WTC11 (cell line): Measurements from ENCODE around the gene FOXO3. TPM values are rescaled to one million over a fixed set of nuclear protein-coding genes. Genes with fewer than 3 reads are reported as not detected.

ENCODE experiments used
- ATAC-seq: fragments of 200-7000 bp; cut with Tn5 transposase; 2 replicates; pipeline ENCODE4 v1.10.0; 2021; ENCODE audit warnings: mild to moderate bottlenecking, moderate library complexity
- CTCF ChIA-PET: fragments of 300-600 bp; sonication (Branson Sonifier 250); formaldehyde crosslinking; loops from one replicate; lab custom pipeline; 2021; ENCODE audit warnings: antibody characterized with exemption; lab: Charles Lee
- POLR2A ChIA-PET: fragments of 350-600 bp; sonication (Branson Sonifier 250); formaldehyde crosslinking; loops from one replicate; lab custom pipeline; 2021; ENCODE audit warnings: antibody characterized with exemption; lab: Charles Lee
- DNase-seq: peaks from one replicate; pipeline ENCODE4 v3.0.0; 2021; ENCODE audit warnings: low spot score
- H3K27ac Mint-ChIP-seq: 2 replicates; pipeline ENCODE4 v1.8.0; 2021; ENCODE audit warnings: mixed read lengths
- H3K27me3 Mint-ChIP-seq: 2 replicates; pipeline ENCODE4 v1.8.0; 2021; ENCODE audit warnings: low read depth, mild to moderate bottlenecking, moderate library complexity, mixed read lengths
- H3K36me3 Mint-ChIP-seq: 2 replicates; pipeline ENCODE4 v1.8.0; 2021; ENCODE audit warnings: mixed read lengths
- H3K4me1 Mint-ChIP-seq: 2 replicates; pipeline ENCODE4 v1.8.0; 2022; ENCODE audit warnings: mixed read lengths
- H3K4me3 Mint-ChIP-seq: 2 replicates; pipeline ENCODE4 v1.8.0; 2021; ENCODE audit warnings: mild to moderate bottlenecking, moderate library complexity, mixed read lengths
- H3K9me3 Mint-ChIP-seq: 2 replicates; pipeline ENCODE4 v1.8.0; 2021; ENCODE audit warnings: mixed read lengths
- ARID4B ChIP-seq: sonication (generic); formaldehyde crosslinking; IDR thresholded peaks from 2 replicates; pipeline ENCODE4 v1.8.0; 2023; ENCODE audit warnings: missing genetic modification reagents, mild to moderate bottlenecking, borderline replicate concordance
- ATF1 ChIP-seq: sonication (generic); formaldehyde crosslinking; IDR thresholded peaks from 2 replicates; pipeline ENCODE4 v1.8.1; 2023; ENCODE audit warnings: mild to moderate bottlenecking, moderate library complexity, missing genetic modification reagents
- ELF4 ChIP-seq: sonication (generic); formaldehyde crosslinking; IDR thresholded peaks from 2 replicates; pipeline ENCODE4 v1.8.1; 2022; ENCODE audit warnings: low read depth, mild to moderate bottlenecking, moderate library complexity, missing genetic modification reagents
- IRF2 ChIP-seq: sonication (generic); formaldehyde crosslinking; IDR thresholded peaks from 2 replicates; pipeline ENCODE4 v1.8.0; 2022; ENCODE audit warnings: low read depth, missing genetic modification reagents, borderline replicate concordance
- JUN ChIP-seq: sonication (generic); formaldehyde crosslinking; IDR thresholded peaks from 2 replicates; pipeline ENCODE4 v1.8.0; 2023; ENCODE audit warnings: mild to moderate bottlenecking, missing genetic modification reagents
- MAX ChIP-seq: sonication (generic); formaldehyde crosslinking; IDR thresholded peaks from 2 replicates; pipeline ENCODE4 v1.8.0; 2022; ENCODE audit warnings: mild to moderate bottlenecking, missing genetic modification reagents
- NR2C2 ChIP-seq: sonication (generic); formaldehyde crosslinking; IDR thresholded peaks from 2 replicates; pipeline ENCODE4 v1.8.0; 2022; ENCODE audit warnings: mild to moderate bottlenecking, missing genetic modification reagents
- NR3C1 ChIP-seq: sonication (generic); formaldehyde crosslinking; conservative IDR thresholded peaks from 2 replicates; pipeline ENCODE4 v1.8.1; 2023; ENCODE audit warnings: low read depth, mild to moderate bottlenecking, missing genetic modification reagents
- PRRX2 ChIP-seq: fragments of 250-450 bp; sonication (Bioruptor Pico); IDR thresholded peaks from 2 replicates; pipeline ENCODE4 v1.8.0; 2021; ENCODE audit warnings: mild to moderate bottlenecking
- RORB ChIP-seq: fragments of 250-450 bp; sonication (Bioruptor Pico); IDR thresholded peaks from 2 replicates; pipeline ENCODE4 v1.9.0; 2021; ENCODE audit warnings: mild to moderate bottlenecking
- SMAD3 ChIP-seq: sonication (generic); formaldehyde crosslinking; IDR thresholded peaks from 2 replicates; pipeline ENCODE4 v1.8.0; 2022; ENCODE audit warnings: missing genetic modification reagents, mild to moderate bottlenecking, borderline replicate concordance
- SOX15 ChIP-seq: fragments of 250-450 bp; sonication (Bioruptor Pico); IDR thresholded peaks from 2 replicates; pipeline ENCODE4 v1.9.0; 2021; ENCODE audit warnings: mild to moderate bottlenecking
- TEAD1 ChIP-seq: sonication (generic); formaldehyde crosslinking; IDR thresholded peaks from 2 replicates; pipeline ENCODE4 v1.8.0; 2022; ENCODE audit warnings: mild to moderate bottlenecking, missing genetic modification reagents
- ZNF219 ChIP-seq: sonication (generic); formaldehyde crosslinking; IDR thresholded peaks from 2 replicates; pipeline ENCODE4 v1.8.0; 2023; ENCODE audit warnings: missing genetic modification reagents, mild to moderate bottlenecking, borderline replicate concordance
- ZNF232 ChIP-seq: sonication (generic); formaldehyde crosslinking; IDR thresholded peaks from 2 replicates; pipeline ENCODE4 v1.8.0; 2022; ENCODE audit warnings: mild to moderate bottlenecking, missing genetic modification reagents
- ZNF317 ChIP-seq: sonication (generic); formaldehyde crosslinking; IDR thresholded peaks from 2 replicates; pipeline ENCODE4 v1.8.1; 2023; ENCODE audit warnings: low read depth, mild to moderate bottlenecking, moderate library complexity, missing genetic modification reagents, borderline replicate concordance
- total RNA-seq: library from RNA; stranded (reverse); gene quantifications from 3 replicates; pipeline ENCODE4 v1.2.3, GENCODE V29; 2021
- TF ChIP-seq, protein P1 (sequence below): sonication (generic); formaldehyde crosslinking; conservative IDR thresholded peaks from 2 replicates; pipeline ENCODE4 v1.8.1; 2022; ENCODE audit warnings: mild to moderate bottlenecking, missing genetic modification reagents
- TF ChIP-seq, protein P2 (sequence below): fragments of 200-600 bp; IDR thresholded peaks from 2 replicates; pipeline ENCODE4 v1.8.0; 2022; ENCODE audit warnings: antibody characterized with exemption
- TF ChIP-seq, protein P3 (sequence below): sonication (generic); formaldehyde crosslinking; IDR thresholded peaks from 2 replicates; pipeline ENCODE4 v1.8.1; 2022; ENCODE audit warnings: missing genetic modification reagents, borderline replicate concordance
- TF ChIP-seq, protein P4 (sequence below): fragments of 250-450 bp; sonication (Bioruptor Pico); conservative IDR thresholded peaks from 2 replicates; pipeline ENCODE4 v1.9.0; 2021; ENCODE audit warnings: mild to moderate bottlenecking

FOXO3 gene
- total RNA-seq, 1 experiment from 2014 or later: 15.6 TPM

DNA sequence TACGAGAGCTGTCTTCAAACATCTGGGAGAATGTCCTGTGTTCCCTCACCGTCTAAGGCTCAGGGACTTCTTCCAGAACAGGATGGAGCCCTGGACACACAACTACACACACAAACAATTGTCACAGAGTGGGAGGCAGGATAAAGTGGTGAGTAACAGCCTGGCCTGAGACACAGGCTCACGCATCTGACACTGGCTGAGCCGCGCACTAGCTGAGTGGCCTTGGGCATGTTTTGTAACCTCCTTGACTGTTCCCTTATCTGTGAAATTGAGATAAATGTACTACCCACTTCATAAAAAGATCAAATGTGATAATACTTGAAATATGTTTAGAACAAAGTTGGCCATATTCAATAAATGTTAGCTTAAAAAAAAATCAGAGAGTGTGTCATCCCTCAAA lies 155.1 kb downstream of the FOXO3 start:
- CTCF ChIA-PET: interaction anchor here (0.9 to 1.7 kb wide), 2 partner anchors 16 to 122 kb away, joined by 3 to 5 read pairs; no protein-coding TSS in a partner anchor
- TF ChIP-seq JUN (CRISPR knock-in tag) (no peak), SOX15 (CRISPR knock-in tag) (no peak)
- TF ChIP-seq, all 79 proteins: peak for 0
- no peaks in the 10 kb centered on the region for H3K9me3 Mint-ChIP-seq
- H3K4me1 Mint-ChIP-seq: peaks cover 14% of the 10 kb centered on the region
- DNase-seq (no peak), ATAC-seq (no peak)
- no peak overlapping the region for H3K27ac Mint-ChIP-seq
- POLR2A ChIA-PET: no interaction called here
- no peaks in the 10 kb centered on the region; the same call in 1 of the 2 replicates for H3K27me3 Mint-ChIP-seq
- no peaks in the 10 kb centered on the region for H3K36me3 Mint-ChIP-seq
- no peak overlapping the region for H3K4me3 Mint-ChIP-seq

DNA sequence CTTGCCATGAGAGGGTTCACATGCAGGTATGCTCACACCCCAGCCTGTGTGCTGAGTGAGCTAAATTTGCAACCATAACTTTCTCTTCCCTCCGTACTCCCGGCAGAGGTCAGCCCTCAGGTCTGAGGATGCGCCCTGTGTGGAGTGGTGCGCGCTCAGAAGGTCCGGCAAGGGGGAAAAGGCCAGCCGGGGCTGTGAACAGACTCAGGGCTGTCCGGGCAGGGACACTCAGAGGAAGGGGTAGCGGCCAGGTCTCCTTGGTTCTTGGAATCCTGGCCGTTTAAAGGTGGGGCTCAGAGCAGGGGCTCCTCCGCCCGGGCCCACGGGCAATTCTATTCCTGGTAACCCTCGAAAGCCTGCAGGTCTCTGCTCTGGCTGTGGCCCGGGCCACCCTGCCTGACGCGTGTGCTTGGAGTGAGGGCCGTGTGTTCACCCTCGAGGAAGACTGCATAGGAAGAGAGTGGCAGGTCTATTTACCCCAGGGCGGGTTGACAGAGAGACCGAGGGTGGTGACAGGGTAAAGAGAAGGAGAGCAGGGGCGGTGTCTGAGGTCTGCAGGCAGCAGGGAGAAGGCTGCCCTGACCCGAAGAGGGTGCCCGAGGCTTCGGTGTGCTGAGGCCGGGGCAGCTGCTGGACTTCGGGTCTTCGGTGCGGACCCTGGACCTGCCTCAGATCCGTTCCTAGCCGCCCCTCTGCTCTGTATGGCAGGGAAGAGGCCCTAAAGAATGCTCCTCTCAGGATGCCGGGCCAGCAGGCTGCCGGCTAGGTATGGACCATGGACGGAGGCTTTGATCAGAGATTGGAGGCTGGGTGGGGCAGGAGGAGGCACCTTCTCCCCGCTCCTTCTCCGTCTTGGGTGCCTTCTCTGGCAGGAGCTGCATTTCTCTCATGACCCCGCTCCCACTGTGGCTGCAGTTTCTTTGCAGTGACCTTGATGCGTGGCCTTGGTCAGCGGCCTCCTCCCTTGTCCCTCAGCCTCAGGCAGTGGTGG lies 156.4 kb downstream of the FOXO3 start:
- CTCF ChIA-PET: interaction anchor here (0.9 to 1.7 kb wide), 2 partner anchors 15 to 121 kb away, joined by 3 to 5 read pairs; no protein-coding TSS in a partner anchor
- H3K9me3 Mint-ChIP-seq: no peaks in the 10 kb centered on the region
- no peaks in the 10 kb centered on the region for H3K36me3 Mint-ChIP-seq
- peak; percentile 46 for ATAC-seq
- no peak overlapping the region for H3K4me3 Mint-ChIP-seq
- peaks cover 25% of the 10 kb centered on the region for H3K4me1 Mint-ChIP-seq
- TF ChIP-seq RORB (CRISPR knock-in tag): no peak
- TF ChIP-seq ZNF232 (CRISPR knock-in tag): no peak
- no peak for TF ChIP-seq NR2C2 (CRISPR knock-in tag)
- 0 out of 2 replicates have a peak, but pooled peaks have one; percentile 27 for TF ChIP-seq MAX (CRISPR knock-in tag)
- TF ChIP-seq, all 79 proteins: peak for 1
- POLR2A ChIA-PET: no interaction called here
- no peaks in the 10 kb centered on the region; the same call in 1 of the 2 replicates for H3K27me3 Mint-ChIP-seq
- no peak for DNase-seq
- no peak overlapping the region for H3K27ac Mint-ChIP-seq

GRCh38 chr6:108719477-108719876 lies 158.8 kb downstream of the FOXO3 start:
- H3K27me3 Mint-ChIP-seq: no peaks in the 10 kb centered on the region; the same call in 1 of the 2 replicates
- ATAC-seq: no peak
- peaks cover 18% of the 10 kb centered on the region for H3K4me1 Mint-ChIP-seq
- H3K4me3 Mint-ChIP-seq: no peak overlapping the region
- CTCF ChIA-PET: no interaction called here
- POLR2A ChIA-PET: no interaction called here
- no peak for TF ChIP-seq ARID4B
- TF ChIP-seq, protein P1, sequence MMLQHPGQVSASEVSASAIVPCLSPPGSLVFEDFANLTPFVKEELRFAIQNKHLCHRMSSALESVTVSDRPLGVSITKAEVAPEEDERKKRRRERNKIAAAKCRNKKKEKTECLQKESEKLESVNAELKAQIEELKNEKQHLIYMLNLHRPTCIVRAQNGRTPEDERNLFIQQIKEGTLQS (CRISPR knock-in tag): no peak
- no peak for TF ChIP-seq ATF1 (CRISPR knock-in tag)
- no peak for TF ChIP-seq SMAD3
- TF ChIP-seq ZNF317: no peak
- TF ChIP-seq ZNF219: no peak
- TF ChIP-seq, protein P2, sequence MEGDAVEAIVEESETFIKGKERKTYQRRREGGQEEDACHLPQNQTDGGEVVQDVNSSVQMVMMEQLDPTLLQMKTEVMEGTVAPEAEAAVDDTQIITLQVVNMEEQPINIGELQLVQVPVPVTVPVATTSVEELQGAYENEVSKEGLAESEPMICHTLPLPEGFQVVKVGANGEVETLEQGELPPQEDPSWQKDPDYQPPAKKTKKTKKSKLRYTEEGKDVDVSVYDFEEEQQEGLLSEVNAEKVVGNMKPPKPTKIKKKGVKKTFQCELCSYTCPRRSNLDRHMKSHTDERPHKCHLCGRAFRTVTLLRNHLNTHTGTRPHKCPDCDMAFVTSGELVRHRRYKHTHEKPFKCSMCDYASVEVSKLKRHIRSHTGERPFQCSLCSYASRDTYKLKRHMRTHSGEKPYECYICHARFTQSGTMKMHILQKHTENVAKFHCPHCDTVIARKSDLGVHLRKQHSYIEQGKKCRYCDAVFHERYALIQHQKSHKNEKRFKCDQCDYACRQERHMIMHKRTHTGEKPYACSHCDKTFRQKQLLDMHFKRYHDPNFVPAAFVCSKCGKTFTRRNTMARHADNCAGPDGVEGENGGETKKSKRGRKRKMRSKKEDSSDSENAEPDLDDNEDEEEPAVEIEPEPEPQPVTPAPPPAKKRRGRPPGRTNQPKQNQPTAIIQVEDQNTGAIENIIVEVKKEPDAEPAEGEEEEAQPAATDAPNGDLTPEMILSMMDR: no peak
- TF ChIP-seq, protein P3, sequence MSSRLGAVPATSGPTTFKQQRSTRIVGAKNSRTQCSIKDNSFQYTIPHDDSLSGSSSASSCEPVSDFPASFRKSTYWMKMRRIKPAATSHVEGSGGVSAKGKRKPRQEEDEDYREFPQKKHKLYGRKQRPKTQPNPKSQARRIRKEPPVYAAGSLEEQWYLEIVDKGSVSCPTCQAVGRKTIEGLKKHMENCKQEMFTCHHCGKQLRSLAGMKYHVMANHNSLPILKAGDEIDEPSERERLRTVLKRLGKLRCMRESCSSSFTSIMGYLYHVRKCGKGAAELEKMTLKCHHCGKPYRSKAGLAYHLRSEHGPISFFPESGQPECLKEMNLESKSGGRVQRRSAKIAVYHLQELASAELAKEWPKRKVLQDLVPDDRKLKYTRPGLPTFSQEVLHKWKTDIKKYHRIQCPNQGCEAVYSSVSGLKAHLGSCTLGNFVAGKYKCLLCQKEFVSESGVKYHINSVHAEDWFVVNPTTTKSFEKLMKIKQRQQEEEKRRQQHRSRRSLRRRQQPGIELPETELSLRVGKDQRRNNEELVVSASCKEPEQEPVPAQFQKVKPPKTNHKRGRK (CRISPR knock-in tag): no peak
- TF ChIP-seq, protein P4, sequence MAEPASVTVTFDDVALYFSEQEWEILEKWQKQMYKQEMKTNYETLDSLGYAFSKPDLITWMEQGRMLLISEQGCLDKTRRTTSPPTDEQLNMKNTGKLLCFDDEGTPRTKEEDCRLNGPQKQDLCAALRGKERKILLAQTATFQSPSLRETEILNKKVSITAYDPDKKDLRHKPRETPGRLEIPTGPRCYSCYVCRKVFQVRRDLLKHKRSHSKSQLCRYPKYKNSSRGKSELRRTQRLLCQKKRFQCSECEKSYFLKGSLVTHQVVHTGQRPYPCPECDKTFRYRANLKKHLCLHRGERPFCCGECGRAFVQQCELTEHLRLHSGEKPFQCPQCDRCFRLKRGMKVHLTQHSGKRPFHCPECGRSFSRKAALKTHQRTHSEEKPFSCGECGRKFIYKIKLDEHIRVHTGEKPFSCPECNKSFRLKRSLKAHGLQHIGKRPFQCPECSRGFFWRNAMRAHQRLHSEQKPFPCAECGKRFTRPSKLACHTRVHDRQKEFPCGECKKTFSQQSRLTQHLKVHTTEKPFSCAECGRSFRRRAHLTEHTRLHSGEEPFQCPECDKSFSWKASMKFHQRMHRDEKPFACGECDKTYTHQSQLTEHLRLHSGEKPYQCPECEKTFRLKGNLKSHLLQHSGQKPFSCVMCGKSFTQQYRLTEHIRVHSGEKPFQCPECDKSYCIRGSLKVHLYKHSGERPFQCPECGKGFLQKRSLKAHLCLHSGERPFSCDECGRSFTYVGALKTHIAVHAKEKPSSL (CRISPR knock-in tag): no peak
- no peak for TF ChIP-seq IRF2 (CRISPR knock-in tag)
- TF ChIP-seq PRRX2 (CRISPR knock-in tag): no peak
- no peak for TF ChIP-seq TEAD1 (CRISPR knock-in tag)
- no peak for TF ChIP-seq ELF4 (CRISPR knock-in tag)
- no peak for TF ChIP-seq NR3C1 (CRISPR knock-in tag)
- H3K36me3 Mint-ChIP-seq: peaks cover 11% of the 10 kb centered on the region
- DNase-seq: no peak
- no peak overlapping the region for H3K27ac Mint-ChIP-seq
- H3K9me3 Mint-ChIP-seq: peaks cover 14% of the 10 kb centered on the region
